Prostate gland (tissue), 2 donors: ENCODE data around the gene PRR35. TPM values are rescaled to one million over a fixed set of nuclear protein-coding genes. Genes with fewer than 3 reads are reported as not detected.

ENCODE experiments used
- DNase-seq: peaks from one replicate; pipeline ENCODE4 v3.0.0-alpha.2; 2019; ENCODE audit warnings: low spot score
- H3K27ac ChIP-seq, 2 donors: fragments of 200-600 bp; sonication (generic); 2 replicates each; pipeline ENCODE4 v1.5.1; 2017 to 2019
- H3K27me3 ChIP-seq: fragments of 200-600 bp; sonication (generic); replicated peaks from 2 replicates; pipeline ENCODE4 v1.5.1; 2019; ENCODE audit not compliant: insufficient read depth
- H3K36me3 ChIP-seq, 2 donors: fragments of 200-600 bp; sonication (generic); 1 replicate in 1 of 2; 2 replicates in 1 of 2; pipeline versions ENCODE4 v1.5.1 to v1.8.1; 2017 to 2019
- H3K4me1 ChIP-seq: fragments of 200-600 bp; sonication (generic); replicated peaks from 2 replicates; pipeline ENCODE4 v1.5.1; 2019
- H3K4me3 ChIP-seq, 2 donors: fragments of 200-600 bp; sonication (generic); 2 replicates each; pipeline ENCODE4 v1.5.1; 2017 to 2019
- H3K9me3 ChIP-seq: fragments of 200-600 bp; sonication (generic); 2 replicates; pipeline ENCODE4 v1.5.1; 2017
- CTCF ChIP-seq, 4 experiments: fragments of 200-600 bp in 2 of 4; fragments of 450-650 bp in 2 of 4; sonication (generic) in 2 of 4; IDR thresholded peaks; 1 replicate in 3 of 4; 2 replicates in 1 of 4; pipeline ENCODE4 v1.5.1; 2016 to 2019; ENCODE audit warnings: antibody characterized with exemption in 4 of 4, mild to moderate bottlenecking in 2 of 4, moderate library complexity in 2 of 4
- POLR2A ChIP-seq: fragments of 450-650 bp; IDR thresholded peaks from one replicate; pipeline ENCODE4 v1.6.1; 2016; ENCODE audit warnings: antibody characterized with exemption, mild to moderate bottlenecking
- POLR2AphosphoS5 ChIP-seq: sonication (generic); formaldehyde crosslinking; IDR thresholded peaks from one replicate; pipeline ENCODE4 v1.6.1; 2017; ENCODE audit warnings: antibody characterized with exemption
- WGBS: methylation state at CpG from one replicate; pipeline ENCODE4 v1.1.5; 2018; 5-methylcytosine and 5-hydroxymethylcytosine counted together
- intact Hi-C: fragments of 100-400 bp; cut with DNase I; formaldehyde crosslinking; loops from one replicate; pipeline ENCODE4 v1.14.2; 2022
- total RNA-seq, 2 donors: library from RNA; depleted of rRNA; stranded (reverse); fragments of >200 nt; gene quantifications; one replicate each; pipeline ENCODE4 v1.1.0, GENCODE V29; 2016

The PRR35 gene
- total RNA-seq, 2 donors from 2014 or later = 5.1 TPM; not detected in 1

DNA sequence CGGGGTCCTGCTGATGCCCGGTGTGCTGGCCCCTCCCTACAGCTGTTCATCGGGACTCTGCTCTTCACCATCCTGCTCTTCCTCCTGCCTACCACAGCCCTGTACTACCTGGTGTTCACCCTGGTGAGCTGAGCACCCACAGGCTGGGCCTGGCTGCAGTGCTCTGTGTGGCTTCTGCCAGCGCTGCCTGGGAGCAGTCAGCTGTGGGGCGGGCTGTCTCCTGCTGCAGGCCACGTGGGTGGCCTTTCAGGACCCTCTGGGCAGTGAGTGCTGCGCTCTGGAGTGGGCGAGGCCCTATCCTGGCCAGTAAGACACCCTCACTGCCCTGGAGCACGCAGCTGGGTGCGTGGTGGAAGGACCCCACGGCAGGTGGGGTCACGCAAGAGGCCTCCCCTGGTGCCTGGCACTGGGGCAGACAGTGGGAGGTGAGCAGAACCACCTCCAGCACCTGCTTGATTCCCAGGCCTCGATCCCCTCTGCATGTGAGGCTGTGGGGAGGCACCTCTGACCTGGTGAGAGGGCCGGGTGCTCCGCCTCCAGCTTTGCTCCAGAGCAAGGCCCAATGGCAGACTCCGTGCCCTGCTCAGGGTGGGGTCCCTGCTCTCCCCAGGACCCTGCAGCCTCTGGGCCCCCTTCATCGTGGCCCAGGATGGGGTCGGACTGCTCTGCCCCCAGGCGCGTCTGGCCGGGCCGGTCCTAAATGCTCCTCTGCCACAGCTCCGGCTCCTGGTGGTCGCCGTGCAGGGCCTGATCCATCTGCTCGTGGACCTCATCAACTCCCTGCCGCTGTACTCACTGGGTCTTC is 20.1 kb downstream of the PRR35 start:
- no peaks in the 10 kb centered on the region for H3K36me3 ChIP-seq
- H3K4me3 ChIP-seq = no peak overlapping the region
- TF ChIP-seq CTCF (IDR thresholded peaks at IDR 0.05) = no peak
- H3K27me3 ChIP-seq = no peaks in the 10 kb centered on the region
- intact Hi-C loops = no loop called here
- no peak for DNase-seq
- no peak overlapping the region for H3K27ac ChIP-seq
- 94% methylated on average over 14 of the region's 27 CpGs for WGBS
- no peaks in the 10 kb centered on the region for H3K4me1 ChIP-seq
- no peaks in the 10 kb centered on the region for H3K9me3 ChIP-seq

DNA sequence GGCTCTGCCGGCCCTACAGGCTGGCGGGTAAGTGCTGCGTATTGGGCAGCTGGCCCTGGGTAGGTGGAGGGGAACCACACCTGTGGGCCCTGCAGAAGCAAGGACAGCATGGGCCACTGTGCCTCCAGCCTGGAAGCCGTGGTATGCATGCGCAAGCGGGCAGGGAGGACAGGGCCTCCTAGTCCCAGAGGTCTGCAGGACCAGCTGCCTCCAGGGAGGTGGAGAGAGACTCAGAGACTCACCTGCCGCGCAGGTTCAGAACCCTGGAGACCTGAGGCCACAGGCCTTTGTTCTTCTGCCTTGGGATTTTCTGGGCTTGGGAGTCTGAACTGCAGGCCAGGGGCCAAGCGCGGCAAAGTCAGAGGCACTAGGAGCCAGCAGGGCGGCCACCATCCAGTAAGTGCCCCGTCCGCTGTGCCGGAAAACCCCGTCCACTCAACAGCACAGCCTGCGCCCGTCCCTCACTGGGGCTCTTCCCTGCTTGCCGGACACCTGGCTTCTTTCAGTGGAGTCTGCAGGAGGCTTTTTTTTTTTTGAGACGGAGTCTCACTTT is 20.8 kb downstream of the PRR35 start:
- H3K9me3 ChIP-seq = no peaks in the 10 kb centered on the region
- TF ChIP-seq POLR2A (no peak), POLR2AphosphoS5 (no peak), CTCF (IDR thresholded peaks at IDR 0.05) (no peak)
- no peak for DNase-seq
- no peaks in the 10 kb centered on the region for H3K36me3 ChIP-seq
- H3K4me1 ChIP-seq = no peaks in the 10 kb centered on the region
- no peak overlapping the region for H3K27ac ChIP-seq
- H3K4me3 ChIP-seq = no peak overlapping the region
- intact Hi-C loops = no loop called here
- no peaks in the 10 kb centered on the region for H3K27me3 ChIP-seq
- 98% methylated on average over 19 of the region's 19 CpGs for WGBS

- Histone ChIP-seq H3K36me3 (no peaks in the 10 kb centered on the region), H3K4me1 (no peaks in the 10 kb centered on the region), H3K27ac (no peak overlapping the region), H3K27me3 (no peaks in the 10 kb centered on the region), H3K4me3 (no peak overlapping the region), H3K9me3 (no peaks in the 10 kb centered on the region)
- WGBS = 87% methylated on average over 17 of the region's 18 CpGs
- intact Hi-C loops = no loop called here
- TF ChIP-seq CTCF (IDR thresholded peaks at IDR 0.05) = no peak
- no peak for TF ChIP-seq POLR2AphosphoS5
- no peak for TF ChIP-seq POLR2A
- DNase-seq = no peak
These were observed 22.0 kb downstream of the PRR35 start for GRCh38 chr16:582218-582613.

DNA sequence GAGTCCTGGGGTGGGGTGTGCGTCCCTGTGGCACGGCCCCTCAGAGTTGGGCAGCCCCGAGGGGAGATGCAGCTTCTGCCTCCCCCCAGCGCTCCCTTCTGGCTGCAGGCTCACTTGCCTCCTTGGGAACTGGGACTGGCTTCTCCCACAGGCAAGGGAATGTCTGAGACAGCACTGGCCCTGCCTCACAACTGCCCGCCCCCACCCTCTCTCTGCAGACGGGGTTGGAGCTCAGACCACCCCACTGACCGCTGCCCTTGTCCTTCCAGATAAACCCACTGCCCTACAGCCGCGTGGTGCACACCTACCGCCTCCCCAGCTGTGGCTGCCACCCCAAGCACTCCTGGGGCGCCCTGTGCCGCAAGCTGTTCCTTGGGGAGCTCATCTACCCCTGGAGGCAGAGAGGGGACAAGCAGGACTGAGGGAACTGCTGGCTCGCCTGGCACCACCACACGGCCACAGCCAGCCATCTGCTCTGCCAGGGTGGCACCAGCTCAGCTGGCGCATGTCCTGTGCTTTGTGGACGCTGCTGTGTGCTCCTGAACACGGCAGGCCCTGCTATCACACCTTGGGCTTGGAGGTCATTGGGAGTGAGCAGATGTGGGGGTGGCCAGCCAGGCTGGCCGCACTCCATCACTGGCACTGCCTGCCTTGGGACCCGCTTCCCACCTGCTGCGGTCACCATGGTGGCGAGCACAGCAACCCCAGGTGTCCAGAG is 22.6 kb downstream of the PRR35 start:
- no peak for DNase-seq
- H3K9me3 ChIP-seq = no peaks in the 10 kb centered on the region
- 88% methylated on average over 18 of the region's 21 CpGs for WGBS
- intact Hi-C loops = no loop called here
- no peak overlapping the region for H3K4me3 ChIP-seq
- TF ChIP-seq POLR2AphosphoS5 (no peak), POLR2A (no peak), CTCF (IDR thresholded peaks at IDR 0.05) (no peak)
- no peaks in the 10 kb centered on the region for H3K27me3 ChIP-seq
- no peak overlapping the region for H3K27ac ChIP-seq
- no peaks in the 10 kb centered on the region for H3K4me1 ChIP-seq
- H3K36me3 ChIP-seq = no peaks in the 10 kb centered on the region
